ENCODE data around the gene ITPR1. TPM values are rescaled to one million over a fixed set of nuclear protein-coding genes. Genes with fewer than 3 reads are reported as not detected.

ITPR1 gene
- polyA plus RNA-seq, 1 of the 3 experiments (the other 2 are of a cell fraction): 5.9 TPM

- no peak overlapping the region for H3K27ac ChIP-seq (ENCODE audit: low read depth in 2 of 2, low read length in 1 of 2)
These were observed 363.4 kb downstream of the ITPR1 start for GRCh38 chr3:4856564-4856963.

GRCh38 chr3:4856986-4857385, 363.8 kb downstream of the ITPR1 start:
- 94% methylated on average over 5 of the region's 5 CpGs for WGBS (ENCODE audit: low lambda C conversion rate)
- Histone ChIP-seq H3F3A (replicated peaks; ENCODE audit: insufficient read depth) (no peaks in the 10 kb centered on the region), H3K36me3 (replicated peaks in 1 of 2; ENCODE audit: control insufficient read depth in 1 of 2, insufficient read depth in 2 of 2, low read length in 1 of 2) (no peaks in the 10 kb centered on the region), H3K4me1 (ENCODE audit: control insufficient read depth in 1 of 2, insufficient read depth in 2 of 2, low read depth in 1 of 2, low read length in 1 of 2) (no peaks in the 10 kb centered on the region), H3K4me2 (no peak overlapping the region), H4K20me1 (ENCODE audit: insufficient read depth) (no peaks in the 10 kb centered on the region), H3K9ac (no peak overlapping the region), H3K27me3 (ENCODE audit: insufficient read depth) (no peaks in the 10 kb centered on the region), H3K27ac (ENCODE audit: low read depth in 2 of 2, low read length in 1 of 2) (no peak overlapping the region), H3K9me3 (peaks cover 13% of the 10 kb centered on the region; the same call in 1 of the 2 replicates), H3K79me2 (ENCODE audit: insufficient read depth) (no peaks in the 10 kb centered on the region), H2AFZ (ENCODE audit: low read depth) (no peak overlapping the region), H3K9me2 (no peaks in the 10 kb centered on the region), H3K4me3 (ENCODE audit: low read depth in 2 of 2, low read length in 1 of 2) (no peak overlapping the region)
- ChIA-PET POLR2A (no interaction called here), CTCF (no interaction called here)
- TF ChIP-seq ELF1 (IDR thresholded peaks at IDR 0.05) (no peak), POLR2AphosphoS5 (IDR thresholded peaks at IDR 0.05; ENCODE audit: low read depth, low read length) (no peak), FOSL2 (IDR thresholded peaks at IDR 0.05; ENCODE audit: borderline replicate concordance, low read depth) (no peak)
- DNase-seq: no peak

More at GRCh38 chr3:4856564-4856963, 363.4 kb downstream of the ITPR1 start:
- CTCF ChIA-PET: no interaction called here
- H2AFZ ChIP-seq (ENCODE audit: low read depth): no peak overlapping the region
- POLR2A ChIA-PET: no interaction called here
- H3K4me3 ChIP-seq (ENCODE audit: low read depth in 2 of 2, low read length in 1 of 2): no peak overlapping the region
- no peaks in the 10 kb centered on the region for H3K4me1 ChIP-seq (ENCODE audit: control insufficient read depth in 1 of 2, insufficient read depth in 2 of 2, low read depth in 1 of 2, low read length in 1 of 2)
- 0 out of 2 replicates have a peak, but pooled peaks cover 9% of the 10 kb centered on the region for H3K9me3 ChIP-seq
- no peaks in the 10 kb centered on the region for H3K79me2 ChIP-seq (ENCODE audit: insufficient read depth)
- WGBS (ENCODE audit: low lambda C conversion rate): 92% methylated on average over 4 of the region's 4 CpGs
- H3K4me2 ChIP-seq: no peak overlapping the region
- H4K20me1 ChIP-seq (ENCODE audit: insufficient read depth): no peaks in the 10 kb centered on the region
- no peaks in the 10 kb centered on the region for H3F3A ChIP-seq (replicated peaks; ENCODE audit: insufficient read depth)
- no peak overlapping the region for H3K9ac ChIP-seq
- H3K36me3 ChIP-seq (replicated peaks in 1 of 2; ENCODE audit: control insufficient read depth in 1 of 2, insufficient read depth in 2 of 2, low read length in 1 of 2): no peaks in the 10 kb centered on the region
- H3K27me3 ChIP-seq (ENCODE audit: insufficient read depth): no peaks in the 10 kb centered on the region
- no peak for DNase-seq
- no peaks in the 10 kb centered on the region for H3K9me2 ChIP-seq
- TF ChIP-seq FOXM1 (IDR thresholded peaks at IDR 0.05; ENCODE audit: low read depth) (no peak), RCOR1 (IDR thresholded peaks at IDR 0.05; ENCODE audit: low read length) (no peak), NFIC (IDR thresholded peaks at IDR 0.05; ENCODE audit: borderline replicate concordance) (no peak), IRF3 (IDR thresholded peaks at IDR 0.05; ENCODE audit: low read depth, low read length) (no peak), YY1 (IDR thresholded peaks at IDR 0.05; ENCODE audit: low read depth) (no peak), REST (IDR thresholded peaks at IDR 0.05; ENCODE audit: low read depth, low read length) (no peak)

Data from SK-N-SH (cell line).